Measurements from ENCODE around the gene NRG4.
"Not testable (repeated sequence)": the region's sequence is repeated elsewhere in the genome, so short reads cannot be mapped to it uniquely, and the experiment has no call there.

Gene NRG4

GRCh38 chr15:75992897-75993296 lies 19.3 kb downstream of the NRG4 start:
- no peak for DNase-seq (ENCODE audit: low read depth)

- DNase-seq (ENCODE audit: low read depth) = no peak
Measured at GRCh38 chr15:75989875-75990274, 22.3 kb downstream of the NRG4 start.

- DNase-seq (ENCODE audit: low read depth) = peak; percentile 60
Measured at GRCh38 chr15:75989045-75989444, 23.2 kb downstream of the NRG4 start.

GRCh38 chr15:75985971-75986370 lies 26.3 kb downstream of the NRG4 start:
- no peak for DNase-seq (ENCODE audit: low read depth)

GRCh38 chr15:75984706-75985105 lies 27.5 kb downstream of the NRG4 start:
- DNase-seq (ENCODE audit: low read depth) = not testable (repeated sequence)

GRCh38 chr15:75982468-75982867 lies 29.8 kb downstream of the NRG4 start:
- no peak for DNase-seq (ENCODE audit: low read depth)

GRCh38 chr15:75981149-75981815 lies 30.9 kb downstream of the NRG4 start:
- no peak for DNase-seq (ENCODE audit: low read depth)

- not testable (repeated sequence) for DNase-seq (ENCODE audit: low read depth)
Measured at GRCh38 chr15:75976766-75977165, 35.5 kb downstream of the NRG4 start.

- peak; percentile 86 for DNase-seq (ENCODE audit: low read depth)
Measured at GRCh38 chr15:75966073-75966472, 46.2 kb downstream of the NRG4 start.

GRCh38 chr15:75961331-75961730 lies 50.9 kb downstream of the NRG4 start:
- no peak for DNase-seq (ENCODE audit: low read depth)

GRCh38 chr15:75955720-75956119 lies 56.5 kb downstream of the NRG4 start:
- DNase-seq (ENCODE audit: low read depth) = no peak

- DNase-seq (ENCODE audit: low read depth) = no peak
Measured at GRCh38 chr15:75952525-75952924, 59.7 kb downstream of the NRG4 start.

GRCh38 chr15:75948761-75949296 lies 63.4 kb downstream of the NRG4 start:
- no peak for DNase-seq (ENCODE audit: low read depth)

GRCh38 chr15:75947092-75947491 lies 65.1 kb downstream of the NRG4 start:
- DNase-seq (ENCODE audit: low read depth) = peak; percentile 34

- DNase-seq (ENCODE audit: low read depth) = peak; percentile 6
Measured at GRCh38 chr15:75945953-75946352, 66.3 kb downstream of the NRG4 start.

GRCh38 chr15:75943713-75944215 lies 68.5 kb downstream of the NRG4 start:
- DNase-seq (ENCODE audit: low read depth) = no peak

- no peak for DNase-seq (ENCODE audit: low read depth)
Measured at GRCh38 chr15:75943246-75943645, 69.0 kb downstream of the NRG4 start.

GRCh38 chr15:75942464-75942863 lies 69.8 kb downstream of the NRG4 start:
- DNase-seq (ENCODE audit: low read depth) = no peak

GRCh38 chr15:75930866-75931265 lies 81.4 kb downstream of the NRG4 start:
- DNase-seq (ENCODE audit: low read depth) = no peak

GRCh38 chr15:75929799-75930565 lies 82.2 kb downstream of the NRG4 start:
- DNase-seq (ENCODE audit: low read depth) = no peak

- no peak for DNase-seq (ENCODE audit: low read depth)
Measured at GRCh38 chr15:75928680-75929608, 83.3 kb downstream of the NRG4 start.

GRCh38 chr15:75927601-75928000 lies 84.6 kb downstream of the NRG4 start:
- DNase-seq (ENCODE audit: low read depth) = no peak
